GM18498 (cell line): ENCODE measurements around the gene WDR38.

Experiments
- ATAC-seq: cut with Tn5 transposase; IDR thresholded peaks from one replicate; pipeline ENCODE4 v1.9.1; 2021; ENCODE audit warnings: mild to moderate bottlenecking, moderate library complexity; ENCODE audit not compliant: unreplicated experiment

Gene WDR38

GRCh38 chr9:124852829-124853531, at the start of gene WDR38:
WDR38 (plus strand) TSS chr9:124853460; CDS start chr9:124853532, 72 bp downstream.
- ATAC-seq = peak; percentile 78

GRCh38 chr9:124803911-124804310, 49.3 kb upstream of the WDR38 start:
- ATAC-seq = no peak

- ATAC-seq = no peak
Observed at GRCh38 chr9:124805186-124805585, 48.1 kb upstream of the WDR38 start.

DNA sequence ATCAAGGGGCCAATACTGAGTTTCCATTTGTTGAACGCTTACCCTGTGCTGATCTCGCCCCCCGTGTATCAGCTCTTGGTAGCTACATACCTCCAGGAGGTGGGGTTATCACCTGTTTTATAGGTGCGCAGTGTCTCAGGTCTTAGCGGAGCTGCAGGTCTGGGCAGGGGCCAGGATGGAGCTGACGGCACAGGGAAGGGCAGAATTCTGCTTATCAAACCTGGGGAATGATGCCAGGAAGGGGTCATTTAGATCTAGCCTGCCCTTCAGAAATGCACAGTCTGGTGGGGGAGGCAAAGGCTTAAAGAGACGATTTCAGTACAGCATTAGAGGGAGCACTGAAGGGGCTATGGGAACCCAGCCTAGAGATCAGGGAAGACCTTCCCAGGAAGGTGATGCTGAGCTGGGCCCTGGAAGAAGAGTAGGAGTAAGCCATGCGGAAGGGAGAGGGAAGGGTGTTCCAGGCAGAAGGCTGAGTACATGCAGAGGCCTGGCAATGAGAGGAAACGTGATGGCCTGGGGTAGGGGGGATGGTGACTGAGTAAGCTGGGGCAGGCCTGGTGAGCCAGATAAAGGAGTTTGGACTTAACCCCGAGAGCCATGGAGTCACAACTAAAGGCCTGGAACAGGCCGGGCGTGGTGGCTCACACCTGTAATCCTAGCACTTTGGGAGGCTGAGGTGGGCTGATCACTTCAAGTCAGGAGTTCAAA, 44.9 kb upstream of the WDR38 start:
- no peak for ATAC-seq

GRCh38 chr9:124809211-124809610, 44.0 kb upstream of the WDR38 start:
- ATAC-seq = no peak

- ATAC-seq = no peak
Observed at GRCh38 chr9:124809741-124810500, 43.3 kb upstream of the WDR38 start.

DNA sequence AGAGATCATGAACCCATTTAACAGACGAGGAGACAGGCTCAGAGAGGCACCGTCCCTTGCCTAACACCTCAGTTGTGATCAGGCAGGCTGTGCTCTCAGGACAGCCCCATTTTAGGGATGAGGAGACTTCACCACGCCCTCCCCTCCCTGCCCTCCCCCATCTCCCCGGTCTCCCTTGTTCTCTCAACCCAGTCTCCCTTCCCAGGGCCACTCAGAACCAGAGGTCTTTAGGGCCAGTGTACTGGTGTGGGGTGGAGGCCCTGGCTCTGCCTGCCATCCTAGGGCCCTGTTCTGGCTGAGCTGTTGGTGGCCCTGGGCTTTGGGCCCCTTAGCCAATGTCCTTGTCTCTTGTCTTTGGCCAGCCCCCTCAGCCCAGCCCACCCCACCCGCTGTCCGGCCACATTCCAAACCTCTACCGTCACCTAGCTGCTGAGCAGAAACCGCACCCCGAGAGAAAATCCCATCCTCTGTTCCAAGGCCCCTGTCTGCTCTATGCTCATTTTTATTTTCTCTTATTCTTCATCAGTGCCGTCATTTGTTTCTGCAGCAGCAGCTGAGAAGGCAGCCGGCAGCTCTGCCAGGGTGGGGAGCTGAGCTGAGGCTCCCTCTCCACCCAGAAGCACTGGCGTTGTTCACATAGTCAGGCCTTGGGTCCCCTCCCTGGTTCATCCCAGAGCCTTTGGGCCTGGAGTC, 42.5 kb upstream of the WDR38 start:
- ATAC-seq = no peak

DNA sequence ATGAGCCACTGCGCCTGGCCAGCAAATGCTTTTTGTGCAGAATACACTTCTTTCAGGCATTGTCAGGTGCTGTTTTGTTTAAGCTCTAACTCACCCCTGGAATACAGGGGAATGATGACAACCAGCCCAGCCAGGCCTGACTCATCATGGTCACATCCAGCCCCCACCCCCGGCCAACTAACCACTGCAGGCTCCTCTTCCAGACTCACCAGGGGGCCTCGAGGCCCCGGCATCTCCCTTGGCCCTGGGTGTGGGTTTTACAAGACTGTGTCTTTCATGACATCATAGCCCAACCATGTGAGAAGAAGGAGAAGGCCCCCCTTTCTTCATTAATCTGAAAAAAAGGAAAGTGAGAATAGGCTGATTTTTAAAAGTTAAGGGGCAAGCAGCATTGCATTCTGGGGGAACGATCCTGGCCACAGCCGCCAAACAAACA, 40.8 kb upstream of the WDR38 start:
- ATAC-seq = no peak

GRCh38 chr9:124813041-124813440, 40.2 kb upstream of the WDR38 start:
- no peak for ATAC-seq

DNA sequence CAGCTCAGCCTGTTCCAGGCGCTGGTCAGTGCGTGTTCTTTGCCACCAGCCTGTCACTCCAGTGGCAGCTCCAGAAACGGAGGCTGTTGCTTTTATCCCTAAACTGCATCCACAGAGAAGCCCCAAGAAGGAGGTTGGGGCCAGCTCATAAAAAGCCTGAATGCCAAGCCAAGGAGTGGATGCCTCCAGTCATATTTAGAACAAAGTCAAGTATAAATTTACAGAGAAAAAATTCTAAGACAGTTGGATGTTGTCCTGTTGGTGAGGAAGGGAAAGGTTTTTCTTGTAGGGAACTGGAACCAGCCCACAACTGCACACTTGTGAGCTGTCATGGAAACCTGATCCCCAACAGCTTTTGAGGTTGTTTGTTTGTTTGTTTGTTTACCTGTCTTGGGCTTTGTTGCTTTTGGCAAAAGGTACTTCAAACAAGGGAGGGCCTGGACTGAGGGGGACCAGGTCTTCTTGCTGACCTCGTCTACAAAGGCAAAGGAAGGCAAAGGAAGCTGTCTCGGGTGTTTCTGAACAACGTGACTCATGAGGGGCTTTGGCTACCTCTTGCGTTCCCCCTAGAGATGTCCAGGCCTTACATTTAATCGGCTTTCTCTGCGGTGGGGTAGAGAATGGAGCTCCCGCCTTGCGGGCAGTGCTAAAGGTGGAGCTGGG, 39.6 kb upstream of the WDR38 start:
- ATAC-seq = no peak

GRCh38 chr9:124814164-124814535, 39.1 kb upstream of the WDR38 start:
- no peak for ATAC-seq

DNA sequence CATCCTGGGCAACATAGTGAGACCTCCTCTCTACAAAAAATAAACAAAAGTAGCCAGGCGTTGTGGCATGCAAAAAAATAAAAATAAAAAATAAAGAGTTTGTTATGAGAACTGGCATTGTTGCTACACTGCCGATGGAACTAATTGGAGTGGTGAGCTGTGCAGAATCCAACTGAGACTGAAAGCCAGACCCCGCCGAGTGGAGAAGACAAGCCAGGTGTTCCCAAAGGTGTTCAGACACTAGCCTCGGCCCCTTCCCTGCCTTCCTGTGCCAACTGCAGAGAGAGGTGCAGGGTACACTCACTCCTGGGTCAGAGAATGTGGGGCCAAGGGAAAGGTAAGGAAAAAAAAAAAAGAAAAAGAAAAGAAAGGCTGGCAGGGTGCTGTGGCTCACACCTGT, 37.7 kb upstream of the WDR38 start:
- no peak for ATAC-seq

DNA sequence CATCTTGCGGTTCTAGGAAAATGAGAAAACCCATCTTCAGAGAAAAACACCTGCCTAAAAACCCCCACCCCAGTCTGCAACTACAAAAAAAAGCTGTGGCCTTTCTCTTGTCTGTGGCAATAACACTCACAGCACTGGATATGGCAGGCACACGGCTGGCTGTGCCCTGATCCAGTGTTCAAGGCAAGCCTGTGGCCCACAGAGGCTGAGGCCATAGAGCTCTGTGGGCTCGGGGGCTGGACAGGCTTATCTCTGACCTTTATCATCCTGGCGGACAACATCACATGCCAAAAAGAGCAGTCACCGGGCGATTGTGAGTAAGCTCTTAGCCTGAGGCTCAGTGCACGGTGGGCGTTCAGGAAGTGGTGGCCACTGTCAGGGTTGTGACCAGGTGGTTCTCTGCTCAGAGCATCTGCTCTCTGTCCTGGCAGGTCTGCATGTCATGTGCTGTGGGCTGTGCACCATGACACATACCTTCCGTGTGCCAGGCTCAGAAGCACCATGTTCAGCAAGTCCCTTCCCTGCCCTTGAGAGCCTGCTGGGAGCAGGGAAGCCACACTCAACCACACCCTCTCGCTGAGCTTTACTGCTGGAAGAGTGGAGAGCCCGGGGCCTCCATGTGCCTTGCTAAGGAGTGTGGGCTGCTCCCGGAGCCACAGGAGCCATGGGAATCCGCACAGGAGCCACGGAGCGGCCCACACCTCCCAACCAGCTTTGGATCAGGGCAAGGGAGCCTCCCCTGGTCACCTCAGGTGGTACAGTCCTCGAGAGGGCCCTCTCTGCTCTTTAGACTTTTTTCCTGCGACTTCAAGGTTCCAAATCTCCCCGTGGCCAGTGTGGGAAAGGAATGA, 34.6 kb upstream of the WDR38 start:
- ATAC-seq = no peak

DNA sequence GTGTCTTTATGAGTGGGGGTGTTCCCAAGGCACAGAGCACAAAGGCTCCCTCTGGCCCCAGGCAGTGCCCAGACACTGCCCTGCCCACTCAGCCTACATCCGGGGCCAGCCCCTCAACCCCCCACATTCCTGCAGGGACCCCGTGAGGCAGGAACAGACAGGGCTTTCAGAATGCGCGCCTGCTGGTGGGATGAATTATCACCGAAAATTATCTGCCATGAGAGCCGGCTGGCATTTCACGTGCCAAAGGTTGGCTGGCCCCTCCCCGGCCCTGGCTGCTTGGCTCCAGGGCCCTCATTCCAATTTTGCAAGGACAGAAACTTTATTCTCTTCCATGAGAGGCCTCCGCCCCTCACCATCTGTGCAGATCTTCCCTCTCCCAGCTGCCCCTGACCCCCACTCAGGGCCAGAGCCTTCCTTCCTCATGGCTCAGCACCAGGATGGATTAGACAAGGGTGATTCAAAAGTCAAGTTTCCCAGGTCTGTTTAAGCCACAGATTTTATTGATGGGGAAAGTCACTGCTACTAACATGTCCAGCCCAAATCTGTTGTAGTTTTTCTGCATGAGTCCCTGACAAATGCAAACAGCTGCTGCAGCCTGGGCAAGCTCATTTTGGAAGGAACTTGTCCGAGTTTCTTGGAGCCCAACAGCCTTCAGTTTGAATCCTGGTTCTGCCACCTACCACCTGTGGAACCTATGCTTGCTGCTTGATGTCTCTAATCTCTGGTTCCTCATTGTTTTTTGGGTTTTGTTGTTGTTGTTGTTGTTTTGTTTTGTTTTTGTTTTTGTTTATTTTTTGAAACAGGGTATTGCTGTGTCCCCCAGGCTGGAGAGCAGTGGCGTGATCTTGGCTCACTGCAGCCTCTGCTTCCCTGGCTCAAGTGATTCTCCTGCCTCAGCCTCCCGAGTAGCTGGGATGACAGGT, 32.3 kb upstream of the WDR38 start:
- no peak for ATAC-seq

DNA sequence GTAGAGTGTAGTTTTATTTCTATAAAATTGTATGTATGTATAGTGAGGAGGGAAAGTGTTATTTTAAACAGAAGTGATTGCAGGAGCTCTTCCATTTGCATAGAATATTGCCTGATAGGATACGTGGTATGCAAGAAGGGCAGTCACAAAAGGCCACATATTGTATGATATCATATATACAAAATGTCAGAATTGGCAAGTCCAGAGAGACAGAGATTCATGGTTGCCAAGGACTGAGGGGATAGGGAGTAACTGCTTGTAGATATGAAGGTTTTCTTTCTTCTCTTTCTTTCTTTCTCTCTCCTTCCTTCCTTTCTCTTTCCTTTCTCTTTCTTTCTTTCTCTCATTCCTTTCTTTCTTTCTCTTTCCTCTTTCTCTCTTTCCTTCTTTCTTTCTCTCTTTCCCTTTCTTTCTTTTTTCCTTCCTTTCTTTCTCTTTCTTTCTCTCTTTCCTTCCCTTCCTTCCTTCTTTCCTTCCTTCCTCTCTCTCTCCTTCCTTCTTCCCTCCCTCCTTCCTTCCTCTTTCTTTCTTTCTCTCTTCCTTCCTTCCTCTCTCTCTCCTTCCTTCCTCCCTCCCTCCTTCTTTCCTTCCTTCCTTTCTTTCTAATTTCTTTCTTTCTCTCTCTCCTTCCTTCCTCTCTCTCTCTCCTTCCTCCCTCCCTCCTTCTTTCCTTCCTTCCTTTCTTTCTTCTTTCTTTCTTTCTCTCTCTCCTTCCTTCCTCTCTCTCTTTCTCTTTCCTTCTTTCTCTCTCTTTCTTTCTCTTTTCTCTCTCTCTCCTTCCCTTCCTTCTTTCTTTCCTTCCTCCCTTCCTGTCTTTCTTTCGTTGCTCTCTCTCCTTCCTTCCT, 24.5 kb upstream of the WDR38 start:
- ATAC-seq = no peak

- ATAC-seq = no peak
Observed at GRCh38 chr9:124829334-124829669, 24.0 kb upstream of the WDR38 start.

DNA sequence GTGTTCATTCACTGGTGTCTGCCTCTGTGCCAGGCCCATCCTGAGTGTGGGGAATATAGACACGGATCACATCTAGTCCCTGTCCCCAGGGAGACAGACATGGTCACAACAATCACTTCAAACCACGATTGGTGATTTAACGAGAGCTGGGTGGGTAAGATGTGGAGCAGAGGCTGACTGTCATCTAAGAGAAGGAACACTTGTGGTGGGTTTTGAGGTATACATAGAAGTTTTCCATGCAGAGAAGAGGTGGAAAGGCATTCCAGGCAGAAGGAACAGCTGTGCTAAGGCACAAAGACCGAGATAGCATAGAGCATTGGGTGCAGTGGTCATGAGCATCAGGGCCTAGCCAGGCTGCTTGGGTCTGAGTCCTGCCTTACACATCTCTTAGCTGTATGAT, 22.7 kb upstream of the WDR38 start:
- ATAC-seq = no peak
